Activated gamma-delta T cell treated with Interleukin-2 at 50 U/mL for 16 hours (primary cell): ENCODE measurements around the gene HRH1.
"Not testable (repeated sequence)": the region's sequence is repeated elsewhere in the genome, so short reads cannot be mapped to it uniquely, and the experiment has no call there.

Experiments
- DNase-seq: peaks from one replicate; pipeline ENCODE4 v3.0.0-alpha.2; 2020

Gene HRH1

DNA sequence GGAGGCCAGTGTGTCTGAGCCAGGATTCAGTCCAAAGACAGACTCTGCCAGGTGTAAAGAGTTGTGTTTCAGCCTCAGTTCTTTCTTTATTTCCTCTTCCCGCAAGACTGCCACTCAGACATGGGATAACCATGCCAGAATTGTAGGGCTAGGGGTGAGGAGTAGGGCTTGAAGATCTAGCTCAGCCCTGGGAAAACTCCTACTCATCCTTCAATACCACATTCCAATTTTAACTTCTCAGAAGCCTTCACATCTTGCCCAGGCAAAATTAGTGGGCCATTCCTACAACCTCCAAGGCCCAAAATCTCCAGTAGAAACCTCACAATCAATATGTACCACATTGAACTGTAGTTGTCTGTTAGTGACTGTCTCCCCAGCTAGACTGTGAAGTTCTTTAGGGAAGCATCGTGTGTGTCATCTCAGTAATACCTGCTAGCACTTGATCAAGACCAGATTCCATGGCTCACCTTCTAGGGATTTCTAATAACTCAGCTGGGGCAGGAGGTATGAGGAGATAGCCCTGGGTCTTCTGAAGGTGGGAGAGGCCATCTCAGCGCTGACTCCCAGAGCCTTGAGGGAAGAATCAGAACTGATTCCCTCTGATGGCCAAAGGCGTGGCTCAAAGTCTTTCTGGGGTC lies 19.7 kb downstream of the HRH1 start:
- no peak for DNase-seq

DNA sequence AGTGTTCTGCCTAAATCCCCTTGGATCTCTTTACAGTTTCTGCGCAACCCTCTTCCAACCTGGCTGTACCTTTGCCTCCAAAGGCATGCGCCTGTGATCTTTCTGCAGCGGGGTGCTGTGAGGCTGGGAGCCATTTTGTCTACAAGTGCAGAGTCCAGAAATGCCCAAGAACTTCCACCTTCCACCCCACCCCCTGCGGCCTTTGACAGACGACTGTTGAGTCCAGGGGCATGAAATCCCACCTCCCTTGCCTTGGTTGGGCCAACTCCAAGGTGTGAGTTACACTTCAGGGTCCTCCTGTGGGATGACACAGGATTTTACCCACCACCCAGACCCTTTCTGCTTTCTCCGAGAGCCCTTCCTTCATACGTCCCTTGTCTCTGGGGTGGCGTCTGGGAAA lies 24.1 kb downstream of the HRH1 start:
- no peak for DNase-seq

DNA sequence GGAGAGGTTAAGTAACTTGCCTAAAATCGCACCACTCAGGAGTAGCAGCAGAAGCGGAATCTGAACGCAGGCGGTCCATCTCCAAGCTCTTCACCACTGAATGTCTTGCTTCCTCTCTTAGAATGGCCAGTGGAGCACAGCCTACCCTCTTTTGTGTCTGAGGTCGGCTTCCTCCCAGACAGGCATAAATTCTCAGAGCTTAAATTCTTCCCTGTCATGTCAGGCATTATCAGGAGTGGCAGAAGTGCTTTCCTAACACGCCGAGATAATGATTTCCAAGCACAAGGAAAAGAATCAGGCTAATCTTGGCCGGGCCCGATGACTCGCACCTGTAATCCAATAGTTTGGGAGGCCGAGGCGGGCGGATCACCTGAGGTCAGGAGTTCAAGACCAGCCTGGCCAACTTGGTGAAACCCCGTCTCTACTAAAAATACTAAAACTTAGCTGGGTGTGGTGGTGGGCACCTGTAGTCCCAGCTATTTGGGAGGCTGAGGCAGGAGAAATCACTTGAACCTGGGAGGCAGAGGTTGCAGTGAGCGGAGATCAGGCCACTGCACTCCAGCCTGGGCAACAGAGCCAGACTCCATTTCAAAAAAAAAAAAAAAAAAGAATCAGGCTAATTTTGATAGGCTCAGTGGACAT lies 30.2 kb downstream of the HRH1 start:
- DNase-seq, result not testable (repeated sequence)

DNA sequence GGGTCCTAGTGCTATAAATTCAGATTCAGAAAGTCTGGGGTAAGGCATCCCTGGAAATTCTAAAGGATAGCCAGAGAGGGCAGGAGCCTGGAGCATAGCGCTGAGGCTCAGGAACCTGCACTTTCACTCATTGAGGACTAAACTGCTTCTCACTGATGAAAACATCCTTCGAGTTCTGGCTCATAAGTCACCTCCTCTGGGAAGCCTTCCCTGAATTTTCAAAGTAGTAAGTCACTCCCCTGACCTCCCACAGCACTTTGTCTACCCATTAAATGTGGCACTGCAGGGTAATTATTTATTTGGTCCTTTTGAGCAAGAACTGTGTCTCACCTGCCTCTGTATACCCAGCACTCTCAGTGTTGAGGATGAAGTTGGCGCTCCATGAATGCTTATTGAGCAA lies 30.9 kb downstream of the HRH1 start:
- DNase-seq, result no peak

DNA sequence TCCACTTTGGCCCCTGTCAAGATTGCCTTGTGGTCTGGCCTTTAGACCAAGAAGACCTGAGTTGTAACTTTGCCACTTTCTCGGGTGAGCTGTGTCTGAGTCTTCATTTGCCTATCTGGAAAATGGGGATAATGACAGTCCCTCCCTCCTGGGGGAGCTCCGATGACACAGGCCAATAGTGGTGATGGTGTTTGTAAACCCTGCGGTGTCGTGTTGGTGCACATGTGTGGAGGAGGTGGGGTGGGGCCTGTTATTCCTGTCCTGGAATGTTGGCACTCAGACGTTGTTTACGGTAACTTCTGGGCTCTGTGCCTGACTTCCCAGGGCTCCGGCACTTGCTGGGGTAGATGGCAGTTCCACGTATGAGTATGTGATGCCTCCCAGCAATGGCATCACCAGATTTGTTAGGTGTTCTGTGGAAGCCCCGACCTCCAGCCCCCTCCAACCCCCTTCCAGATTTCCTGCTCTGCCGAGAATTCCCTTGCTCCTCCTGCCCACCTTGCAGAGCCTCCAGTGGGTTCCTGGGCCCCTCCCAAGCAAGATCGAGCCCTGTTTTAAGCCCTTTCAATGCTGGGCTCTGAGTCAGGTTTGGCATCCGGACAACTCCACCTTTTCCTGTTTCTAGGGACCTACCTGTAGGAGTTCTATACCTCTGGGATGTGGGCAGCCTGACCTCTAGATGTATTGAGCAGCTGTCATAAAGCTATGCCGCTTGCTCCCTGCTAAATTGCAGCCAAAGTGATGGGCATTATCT lies 31.4 kb downstream of the HRH1 start:
- no peak for DNase-seq

DNA sequence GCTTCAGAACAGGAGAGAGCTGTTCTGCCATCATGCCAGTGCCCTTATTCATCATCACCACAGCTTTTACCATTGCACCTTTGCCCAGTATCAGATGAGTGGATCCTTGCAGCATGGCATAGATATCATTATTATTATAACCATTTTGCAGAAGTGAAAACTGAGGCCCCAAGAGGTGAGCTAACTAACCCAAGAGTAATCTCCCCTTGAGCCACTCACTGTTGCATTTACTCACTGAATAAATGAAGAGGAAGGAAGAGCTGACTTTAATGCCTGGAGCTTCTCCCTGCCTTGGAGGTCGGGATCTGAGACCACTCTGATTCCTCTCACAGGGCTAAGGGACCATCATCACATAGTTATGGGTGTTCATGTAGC lies 32.0 kb downstream of the HRH1 start:
- DNase-seq, result no peak

DNA sequence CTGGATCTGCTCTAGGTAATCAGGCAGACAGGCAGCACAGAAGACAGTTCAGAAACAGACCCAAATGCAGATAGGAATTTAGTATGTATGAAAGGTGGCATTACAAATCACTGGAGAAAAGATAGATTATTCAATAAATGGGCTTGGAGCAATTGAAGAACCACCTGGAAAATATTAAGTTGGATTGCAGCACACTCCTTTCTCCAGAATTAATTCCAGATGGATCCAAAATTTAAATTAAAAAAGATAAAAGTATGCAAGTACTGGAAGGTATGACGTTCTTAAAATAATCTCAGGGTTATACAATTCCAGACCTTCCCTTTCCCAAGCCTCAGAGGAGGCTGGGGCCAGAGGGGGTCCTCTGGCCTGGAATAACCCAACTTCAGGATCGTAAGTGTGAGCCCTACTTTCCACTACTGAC lies 32.5 kb downstream of the HRH1 start:
- DNase-seq, result no peak

DNA sequence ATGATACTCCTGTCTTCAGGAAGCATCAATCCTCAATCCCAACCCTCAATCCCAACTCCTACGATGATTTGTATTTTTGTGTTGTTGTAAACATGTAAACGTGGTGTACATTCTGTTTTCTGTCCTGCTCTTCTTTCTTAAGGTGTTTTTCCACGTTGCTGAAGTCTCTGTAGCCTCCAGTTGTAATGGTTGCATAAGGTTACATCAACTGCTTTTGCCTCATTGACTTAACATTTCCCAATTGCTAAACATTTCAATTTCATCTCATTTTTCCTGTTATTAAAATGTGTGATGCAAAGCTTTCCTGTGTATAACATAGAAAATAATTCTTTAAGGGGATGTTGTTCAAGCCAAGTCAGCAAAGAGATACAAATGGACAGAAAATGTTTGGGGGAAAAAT lies 33.4 kb downstream of the HRH1 start:
- no peak for DNase-seq

DNA sequence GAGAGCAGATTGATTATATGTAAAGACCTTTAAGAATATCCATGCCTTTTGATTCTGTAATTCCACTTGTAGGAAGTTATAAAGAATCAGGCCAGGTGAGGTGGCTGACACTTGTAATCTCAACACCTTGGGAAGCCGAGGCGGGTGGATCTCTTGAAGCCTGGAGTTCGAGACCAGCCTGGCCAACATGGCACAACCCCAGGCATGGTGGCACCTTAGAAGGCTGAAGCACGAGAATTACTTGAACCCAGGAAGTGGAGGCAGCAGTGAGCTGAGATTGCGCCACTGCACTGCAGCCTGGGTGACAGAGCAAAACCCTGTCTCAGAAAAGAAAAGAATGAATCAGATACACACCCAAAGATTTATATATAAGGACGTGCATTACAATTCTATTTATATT lies 33.9 kb downstream of the HRH1 start:
- no peak for DNase-seq

DNA sequence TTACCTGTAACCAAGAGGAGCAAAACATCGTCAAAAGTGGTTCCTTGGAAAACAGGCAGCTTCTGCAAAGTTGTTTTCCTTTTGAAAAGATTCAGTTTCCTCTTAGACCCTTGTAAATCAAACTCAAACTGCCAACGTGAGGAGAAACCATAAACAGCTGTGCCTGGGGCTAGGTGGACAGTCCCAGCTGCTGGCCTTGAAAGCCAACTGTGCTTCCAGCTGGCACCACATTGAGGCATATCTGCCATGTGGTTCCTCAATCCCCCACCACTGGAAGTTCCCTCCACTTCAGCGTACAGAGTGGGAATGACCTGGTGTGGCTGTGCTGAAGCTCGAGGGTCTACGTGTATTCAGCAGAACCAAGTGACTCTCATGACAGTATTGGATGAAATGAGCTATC lies 40.9 kb downstream of the HRH1 start:
- no peak for DNase-seq

DNA sequence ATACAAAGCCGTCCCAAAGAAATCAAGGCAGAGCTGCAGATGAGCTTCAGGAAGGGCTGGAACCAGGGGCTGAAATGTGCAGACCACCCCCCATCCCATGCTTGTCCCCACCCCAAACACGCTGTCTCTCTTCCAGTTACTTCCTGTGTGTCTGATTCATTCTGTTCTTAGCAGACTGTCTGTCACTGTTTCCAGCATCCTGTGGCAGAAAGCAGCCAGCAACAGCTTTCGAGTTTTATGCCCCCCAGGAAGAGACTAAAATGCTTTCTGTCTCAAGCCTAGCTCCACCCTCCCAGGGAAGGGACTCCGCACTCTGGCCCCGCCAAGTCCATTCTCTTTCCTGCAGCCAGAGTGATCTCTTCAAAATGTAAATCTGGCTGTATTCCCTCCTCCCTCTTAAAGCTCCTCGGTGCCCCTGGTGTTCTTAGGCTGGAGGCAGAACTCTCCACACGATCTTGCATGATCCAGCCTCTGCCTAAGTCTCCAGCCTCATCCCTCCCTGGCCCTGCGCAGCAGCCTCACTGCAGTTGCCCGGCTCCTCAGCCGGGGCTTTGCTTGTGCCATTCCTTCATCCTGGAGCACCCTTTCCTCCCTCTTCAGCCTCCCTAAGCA lies 41.5 kb downstream of the HRH1 start:
- DNase-seq, result no peak

DNA sequence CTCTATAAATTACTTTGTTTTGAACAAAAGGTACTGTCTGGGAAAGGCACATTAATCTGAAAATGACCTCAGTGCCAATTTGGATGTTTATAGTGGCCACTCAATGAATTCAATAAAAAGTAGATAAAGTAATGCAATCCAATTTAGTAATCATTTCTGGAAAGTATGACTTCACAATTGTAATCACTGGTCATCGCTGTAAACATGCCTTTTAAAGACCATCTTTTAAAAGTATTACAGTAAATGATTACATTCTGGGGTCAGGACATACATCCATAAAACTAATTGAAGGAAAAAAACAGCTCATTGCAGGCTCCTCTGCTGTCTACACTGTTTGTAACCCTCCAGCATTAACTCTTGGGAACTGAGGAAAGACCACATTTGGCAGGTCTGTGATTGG lies 43.2 kb downstream of the HRH1 start:
- DNase-seq, result no peak

DNA sequence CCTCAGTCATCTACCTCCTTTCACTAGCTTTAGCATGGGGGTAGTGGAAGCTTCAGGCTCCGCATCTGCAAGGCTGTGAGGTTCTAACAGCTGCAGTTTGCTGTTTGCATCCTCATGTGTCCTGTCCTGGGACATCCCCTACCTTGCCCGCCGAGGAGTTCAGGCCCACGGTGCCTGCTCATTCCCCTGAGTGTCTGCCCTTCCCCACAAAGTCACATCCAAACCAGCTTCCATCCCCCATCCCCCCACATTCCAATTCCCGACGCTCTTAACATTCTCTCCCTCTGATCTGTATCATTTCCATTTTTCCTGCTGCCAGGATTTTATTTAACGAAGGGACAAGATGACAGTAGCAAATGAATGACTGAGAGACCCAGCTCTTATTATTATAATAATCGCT lies 43.8 kb downstream of the HRH1 start:
- no peak for DNase-seq

DNA sequence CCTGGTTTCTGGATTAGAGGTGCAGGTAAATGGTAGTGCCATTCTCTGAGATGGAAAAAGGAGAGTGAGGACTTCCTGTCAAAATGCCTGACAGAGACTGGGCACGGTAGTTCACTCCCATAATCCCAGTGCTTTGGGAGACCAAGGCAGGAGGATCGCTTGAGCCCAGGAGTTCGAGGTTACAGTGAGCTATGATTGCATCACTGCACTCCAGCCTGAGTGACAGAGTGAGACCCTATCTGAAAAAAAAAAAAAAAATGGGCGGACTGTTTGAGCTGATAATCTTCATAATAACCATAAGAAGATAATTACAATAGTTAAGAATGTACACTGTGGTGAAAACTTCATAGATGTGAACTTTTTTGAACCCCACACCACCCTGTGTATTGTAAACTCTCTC lies 44.2 kb downstream of the HRH1 start:
- no peak for DNase-seq

DNA sequence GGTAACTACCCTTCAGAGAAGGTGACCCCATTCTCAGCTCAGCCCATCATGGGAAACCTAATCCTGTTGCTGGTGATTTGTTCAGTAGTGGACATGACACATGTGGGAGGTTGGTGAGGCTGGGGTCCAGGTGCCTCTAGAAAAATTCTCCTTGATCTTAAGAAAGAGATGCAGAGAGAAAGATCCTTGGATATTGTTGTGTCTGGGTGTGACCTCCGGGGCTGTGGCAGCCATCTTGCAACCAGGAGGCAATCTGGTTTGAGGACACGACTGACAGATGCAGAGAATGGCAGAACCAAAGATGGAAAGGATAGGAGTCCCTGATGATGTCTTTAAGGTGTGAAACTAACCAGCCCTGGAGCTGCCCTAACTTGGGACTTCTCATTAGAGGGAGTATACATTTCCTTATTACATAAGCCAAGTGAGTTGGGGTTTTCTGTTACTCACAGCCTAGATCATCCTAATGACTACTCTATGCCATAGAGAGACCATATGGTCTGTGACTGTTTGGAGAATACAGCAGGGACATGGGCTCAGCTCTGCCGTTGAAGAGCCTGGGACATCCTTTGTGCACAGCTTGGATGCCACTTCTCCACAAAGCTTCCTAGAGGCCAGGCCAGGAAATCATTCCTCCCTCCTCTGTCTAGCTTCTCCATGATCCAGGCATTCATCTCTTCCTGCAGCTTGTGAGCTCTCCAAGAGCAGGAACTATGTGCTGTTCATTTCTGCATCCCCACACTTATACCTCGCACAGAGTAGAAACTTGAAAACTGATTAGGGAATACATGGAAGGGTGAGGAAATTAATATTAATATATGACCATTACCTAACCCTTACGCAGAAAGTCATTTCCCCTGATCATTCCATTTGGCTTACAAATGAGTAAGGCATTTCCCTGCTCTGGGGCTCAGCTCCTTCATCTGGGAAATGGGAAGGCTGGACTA lies 45.9 kb downstream of the HRH1 start:
- DNase-seq, result no peak

DNA sequence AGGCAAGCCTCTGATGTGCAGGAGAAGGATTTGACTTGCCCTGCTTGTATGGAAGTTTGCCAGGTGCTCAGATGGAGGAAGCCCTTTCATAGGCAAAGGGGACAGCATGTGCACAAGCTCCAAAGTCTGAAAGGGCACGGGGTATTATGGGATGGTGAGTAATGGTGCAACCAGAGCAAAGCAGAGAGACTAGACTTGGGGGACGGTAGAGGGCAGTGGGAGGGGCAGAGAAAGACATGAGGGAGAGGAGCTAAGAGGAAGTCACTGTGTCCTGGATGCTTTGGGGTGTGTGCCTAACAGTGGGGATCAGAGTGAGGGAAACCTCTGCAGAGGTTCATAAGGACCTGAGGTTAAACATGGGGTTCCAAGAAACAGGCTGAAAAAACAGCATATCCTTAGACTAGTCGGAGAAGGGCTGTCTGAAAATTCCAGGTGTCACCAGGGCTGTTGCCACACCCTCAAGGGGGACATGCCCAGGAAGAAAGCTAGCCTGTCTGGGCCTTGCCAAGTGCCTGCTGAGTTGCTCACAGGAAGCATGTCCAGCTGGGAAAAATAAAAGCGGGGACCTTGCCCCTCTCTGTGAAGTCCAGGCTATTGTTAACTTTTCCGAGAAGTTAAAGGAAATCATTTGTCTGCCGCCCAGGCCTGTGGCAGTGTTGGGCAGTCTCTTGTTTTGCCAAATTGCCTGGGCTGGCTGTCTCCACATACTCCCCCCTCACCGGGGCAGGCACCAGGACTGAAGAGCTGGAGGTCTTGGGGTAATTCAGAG lies 47.1 kb downstream of the HRH1 start:
- no peak for DNase-seq

DNA sequence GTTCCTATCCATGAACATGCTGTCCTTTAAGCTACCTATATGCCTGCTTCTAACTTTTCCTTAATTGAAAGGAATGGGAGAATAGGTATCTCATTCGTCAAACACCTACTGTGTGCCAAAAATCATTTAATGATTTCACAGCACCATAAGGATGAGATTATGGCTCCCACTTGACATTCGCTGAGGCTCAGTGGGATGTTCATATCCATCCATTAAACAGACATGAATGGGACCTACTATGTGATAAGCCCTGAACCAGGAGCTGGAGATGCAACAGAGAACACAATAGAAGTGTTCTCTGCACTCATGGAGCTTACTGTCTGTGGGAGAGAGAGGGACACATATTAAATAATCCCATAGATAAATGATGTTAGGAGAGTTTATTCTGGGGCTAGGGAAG lies 49.7 kb downstream of the HRH1 start:
- DNase-seq, result no peak

DNA sequence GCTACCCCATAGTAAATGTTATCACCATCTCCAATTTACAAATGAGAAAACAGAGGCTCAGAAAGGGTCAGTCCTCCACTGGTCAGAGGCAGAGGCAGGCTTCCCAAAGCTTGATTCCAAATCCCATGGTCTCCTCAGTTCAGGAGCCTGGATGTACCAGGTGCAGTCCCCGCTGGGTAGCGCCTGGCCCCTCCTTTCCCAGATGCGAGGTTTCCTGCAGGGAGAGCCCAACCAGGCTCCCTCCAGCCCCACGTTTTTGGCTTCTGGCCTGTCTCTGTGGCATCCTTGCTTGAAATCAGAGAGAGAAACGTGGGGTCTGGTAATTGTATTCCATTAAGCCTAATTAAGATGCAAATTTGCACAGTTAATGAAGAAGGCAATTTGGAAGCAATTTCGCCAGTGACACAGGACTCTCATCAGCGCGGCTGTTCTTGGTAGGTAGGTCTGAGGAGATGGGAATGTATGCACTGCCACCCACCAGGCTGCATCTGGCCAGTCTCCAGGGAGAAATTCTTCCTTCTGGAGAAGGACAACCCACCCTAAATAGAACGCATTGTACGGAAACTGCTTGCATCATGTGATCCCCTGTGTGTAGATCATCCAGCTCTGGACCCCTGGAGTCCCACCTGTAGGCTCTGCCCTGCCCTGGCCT lies 50.5 kb downstream of the HRH1 start:
- DNase-seq, result no peak

DNA sequence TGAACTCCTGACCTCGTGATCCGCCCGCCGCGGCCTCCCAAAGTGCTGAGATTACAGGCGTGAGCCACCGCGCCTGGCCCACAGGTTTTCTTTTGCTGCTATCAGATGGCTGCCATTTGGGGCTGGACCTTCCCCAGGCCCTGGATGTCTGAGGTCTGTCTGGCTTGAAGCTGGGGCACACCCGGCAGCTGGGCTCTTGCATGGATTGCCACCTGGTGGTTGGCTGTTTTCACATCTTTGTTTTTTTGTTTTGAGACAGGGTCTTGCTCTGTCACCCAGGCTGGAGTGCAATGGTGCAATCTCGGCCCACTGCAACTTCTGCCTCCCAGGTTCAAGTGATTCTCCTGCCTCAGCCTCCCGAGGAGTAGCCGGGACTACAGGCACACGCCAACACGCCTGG lies 51.6 kb downstream of the HRH1 start:
- not testable (repeated sequence) for DNase-seq

DNA sequence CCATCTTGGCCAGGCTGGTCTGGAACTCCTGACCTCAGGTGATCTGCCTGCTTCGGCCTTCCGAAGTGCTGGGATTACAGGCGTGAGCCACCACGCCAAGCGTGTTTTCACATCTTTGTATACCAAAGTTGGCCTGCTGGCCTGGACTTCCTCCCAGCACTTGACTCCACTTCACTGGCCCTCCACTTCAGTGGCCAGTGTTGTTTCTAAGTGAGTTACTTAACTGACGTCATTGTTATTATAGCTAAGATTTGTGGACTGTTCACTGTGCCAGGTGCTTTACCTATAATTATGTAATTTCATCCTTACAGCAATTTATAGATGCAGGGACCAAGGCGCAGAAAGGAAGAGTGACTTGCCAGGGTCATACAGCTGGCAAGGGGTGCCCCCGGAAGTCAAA lies 52.0 kb downstream of the HRH1 start:
- DNase-seq, result no peak

DNA sequence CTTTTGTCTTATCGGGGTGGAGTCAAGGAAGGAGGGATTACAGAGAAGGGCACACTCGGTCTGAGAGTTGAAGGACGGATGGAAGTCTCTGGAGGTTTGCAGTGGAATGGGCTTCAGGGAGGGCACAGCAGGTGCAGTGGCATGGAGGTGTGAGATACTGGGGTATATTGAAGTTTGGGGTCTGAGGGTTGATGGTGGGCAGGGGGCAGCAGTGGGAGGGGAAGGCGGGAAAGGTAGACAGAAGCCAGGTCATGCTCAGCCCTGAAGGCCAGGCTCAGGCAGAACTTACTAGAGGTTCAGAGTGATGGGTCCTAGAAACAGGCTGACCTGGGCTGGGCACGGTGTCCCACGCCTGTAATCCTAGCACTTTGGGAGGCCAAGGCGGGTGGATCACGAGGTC lies 52.7 kb downstream of the HRH1 start:
- DNase-seq, result no peak
